ENCODE data around the gene KBTBD4. TPM values are rescaled to one million over a fixed set of nuclear protein-coding genes. Genes with fewer than 3 reads are reported as not detected.

Gene KBTBD4
- total and polyA plus RNA-seq, 2 of the 8 experiments (the other 6 are each of a cell fraction or from before 2014, with no cell fraction given): 12.0 to 19.5 TPM

DNA sequence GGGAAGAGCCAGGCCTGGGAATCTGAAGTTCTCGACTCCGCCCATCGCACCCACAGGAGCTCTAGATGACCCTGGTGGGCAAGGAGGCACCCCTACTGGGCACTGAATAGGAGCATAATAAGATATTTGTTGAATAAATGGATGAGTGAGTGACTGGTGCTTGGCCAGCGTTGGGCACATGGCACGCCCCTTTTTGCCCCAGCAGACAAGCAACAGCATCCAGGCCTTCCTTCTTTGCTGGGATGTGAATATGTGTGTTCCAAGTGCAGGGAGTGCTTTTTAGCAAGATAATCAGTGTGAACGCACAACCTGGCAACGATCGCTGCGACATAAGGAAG is 25.4 kb downstream of the KBTBD4 start:
- H3K36me3 ChIP-seq (ENCODE audit: control insufficient read depth in 2 of 4, insufficient read depth in 4 of 4, low read length in 3 of 4): peaks cover 0 to 6% (median 0%) of the 10 kb centered on the region in 4 experiments; a peak in 1 of 8 replicates
- peak overlapping the region; percentile 99 for H2AFZ ChIP-seq (ENCODE audit: low read length)
- peaks cover 0 to 2% (median 0%) of the 10 kb centered on the region in 4 experiments; a peak in 1 of 7 replicates for H3K4me1 ChIP-seq (replicated peaks in 1 of 4; ENCODE audit: control insufficient read depth in 3 of 4, insufficient read depth in 4 of 4, low read length in 3 of 4)
- H2AK5ac ChIP-seq (ENCODE audit: low read depth, low read length): no peak overlapping the region; the same call in 1 of the 2 replicates
- peak overlapping the region; percentile 73 to 98 for H3K4me2 ChIP-seq (ENCODE audit: insufficient read depth in 1 of 2, low read depth in 2 of 2, low read length in 2 of 2)
- no peak for DNase-seq (ENCODE audit: low read depth in 1 of 2, low spot score in 2 of 2)
- H3K56ac ChIP-seq (replicated peaks; ENCODE audit: insufficient read length, low read depth, low read length): no peak overlapping the region
- H3K18ac ChIP-seq (ENCODE audit: extremely low read depth, low read length): peak overlapping the region; percentile 25; the same call in 1 of the 2 replicates
- peak overlapping the region; percentile 43; the same call in 1 of the 2 replicates for H3K27ac ChIP-seq (ENCODE audit: low read depth, low read length)
- H3K27me3 ChIP-seq (replicated peaks in 1 of 4; ENCODE audit: control insufficient read depth in 3 of 4, extremely low read depth in 1 of 4, insufficient read depth in 3 of 4, low read length in 3 of 4): no peaks in the 10 kb centered on the region
- H3K4me3 ChIP-seq (ENCODE audit: extremely low read depth in 1 of 4, insufficient read depth in 2 of 4, low read depth in 3 of 4, low read length in 4 of 4): peak overlapping the region; percentile 29 to 83 (median 48); a peak in 7 of 8 replicates
- no peaks in the 10 kb centered on the region for H3K79me1 ChIP-seq (ENCODE audit: low read depth, low read length)
- H2BK120ac ChIP-seq (replicated peaks; ENCODE audit: low read depth, low read length): peak overlapping the region; percentile 86
- POLR2A ChIA-PET (ENCODE audit: partially characterized antibody): interaction anchor here (0.6 to 5.0 kb wide), 7 partner anchors 12 to 31 kb away, joined by 3 to 65 read pairs (median 8); partner anchors contain the start of gene PTPMT1
- peaks cover 37 to 43% of the 10 kb centered on the region in 2 experiments for H3K79me2 ChIP-seq (ENCODE audit: control insufficient read depth in 1 of 2, insufficient read depth in 2 of 2, low read length in 2 of 2)
- FAIRE-seq: no peak
- H4K8ac ChIP-seq (ENCODE audit: extremely low read depth, insufficient read depth, low read length): peak overlapping the region; percentile 96; the same call in 1 of the 2 replicates
- H3K23ac ChIP-seq (ENCODE audit: insufficient read length): no peak overlapping the region
- H3K4ac ChIP-seq (replicated peaks; ENCODE audit: insufficient read length, low read depth, low read length): peak overlapping the region; percentile 92
- H2BK15ac ChIP-seq (ENCODE audit: low read length): no peak overlapping the region
- H3K23me2 ChIP-seq (ENCODE audit: low read depth, low read length): peaks cover 3% of the 10 kb centered on the region; the same call in 1 of the 2 replicates
- H2BK12ac ChIP-seq (ENCODE audit: low read depth, low read length): peak overlapping the region; percentile 32; the same call in 1 of the 2 replicates
- peak overlapping the region; percentile 68 for H4K91ac ChIP-seq (replicated peaks; ENCODE audit: insufficient read length, low read length)
- no peak overlapping the region for H3K14ac ChIP-seq (ENCODE audit: insufficient read length)
- H2BK5ac ChIP-seq (ENCODE audit: low read depth, low read length): peak overlapping the region; percentile 36; the same call in 1 of the 2 replicates
- CTCF ChIA-PET (ENCODE audit: partially characterized antibody): interaction anchor here (0.6 to 2.0 kb wide), 7 partner anchors 9 to 25 kb away, joined by 3 to 6 read pairs (median 3); partner anchors contain the start of genes KBTBD4 and NDUFS3
- H4K20me1 ChIP-seq (replicated peaks in 1 of 2; ENCODE audit: control insufficient read depth in 1 of 2, insufficient read depth in 2 of 2, low read length in 2 of 2): peaks cover 11 to 19% of the 10 kb centered on the region in 2 experiments
- H4K5ac ChIP-seq (ENCODE audit: insufficient read length, low read depth, low read length): peak overlapping the region; percentile 91
- H3K9ac ChIP-seq (replicated peaks in 1 of 4; ENCODE audit: extremely low read depth in 1 of 4, low read depth in 3 of 4, low read length in 3 of 4): peak overlapping the region; percentile 13 to 90 (median 59)
- no peak overlapping the region for H2BK20ac ChIP-seq (ENCODE audit: low read length)
- 12% methylated on average over 9 of the region's 9 CpGs; no CpG with 5 or more reads in 1 of the 2 experiments for WGBS, 2 experiments (ENCODE audit: extremely low coverage in 1 of 2, insufficient coverage in 1 of 2, insufficient read length in 1 of 2, insufficient replicate concordance in 2 of 2, low coverage in 1 of 2, low lambda C conversion rate in 2 of 2, missing lambda C conversion rate in 1 of 2)
- no peaks in the 10 kb centered on the region for H3K9me3 ChIP-seq (ENCODE audit: insufficient read depth in 2 of 2, low read depth in 1 of 2, low read length in 1 of 2)
- TF ChIP-seq, protein P1, sequence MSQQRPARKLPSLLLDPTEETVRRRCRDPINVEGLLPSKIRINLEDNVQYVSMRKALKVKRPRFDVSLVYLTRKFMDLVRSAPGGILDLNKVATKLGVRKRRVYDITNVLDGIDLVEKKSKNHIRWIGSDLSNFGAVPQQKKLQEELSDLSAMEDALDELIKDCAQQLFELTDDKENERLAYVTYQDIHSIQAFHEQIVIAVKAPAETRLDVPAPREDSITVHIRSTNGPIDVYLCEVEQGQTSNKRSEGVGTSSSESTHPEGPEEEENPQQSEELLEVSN (IDR thresholded peaks at IDR 0.05): no peak
- TF ChIP-seq TBP (IDR thresholded peaks at IDR 0.05; ENCODE audit: low read depth, low read length) (no peak), JUND (IDR thresholded peaks at IDR 0.05; ENCODE audit: low read length) (no peak), YY1 (IDR thresholded peaks at IDR 0.05; ENCODE audit: low read depth, low read length) (no peak), KDM4A (IDR thresholded peaks at IDR 0.05; ENCODE audit: low read depth, low read length, severe bottlenecking) (no peak), TAF7 (optimal IDR thresholded peaks at IDR 0.05; ENCODE audit: borderline replicate concordance, low read depth, low read length) (no peak), SIRT6 (IDR thresholded peaks at IDR 0.05; ENCODE audit: low read length) (no peak), CHD1 (IDR thresholded peaks at IDR 0.05; ENCODE audit: low read depth, low read length) (no peak), CREB1 (IDR thresholded peaks at IDR 0.05) (no peak), TCF12 (IDR thresholded peaks at IDR 0.05; ENCODE audit: low read depth, low read length) (no peak), BRCA1 (IDR thresholded peaks at IDR 0.05; ENCODE audit: low read depth, low read length) (no peak), TAF1 (IDR thresholded peaks at IDR 0.05; ENCODE audit: low read depth, low read length) (no peak)
- TF ChIP-seq, protein P2, sequence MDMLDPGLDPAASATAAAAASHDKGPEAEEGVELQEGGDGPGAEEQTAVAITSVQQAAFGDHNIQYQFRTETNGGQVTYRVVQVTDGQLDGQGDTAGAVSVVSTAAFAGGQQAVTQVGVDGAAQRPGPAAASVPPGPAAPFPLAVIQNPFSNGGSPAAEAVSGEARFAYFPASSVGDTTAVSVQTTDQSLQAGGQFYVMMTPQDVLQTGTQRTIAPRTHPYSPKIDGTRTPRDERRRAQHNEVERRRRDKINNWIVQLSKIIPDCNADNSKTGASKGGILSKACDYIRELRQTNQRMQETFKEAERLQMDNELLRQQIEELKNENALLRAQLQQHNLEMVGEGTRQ (IDR thresholded peaks at IDR 0.05; ENCODE audit: low read length): no peak
